ENCODE data around the gene ATP4B. TPM values are rescaled to one million over a fixed set of nuclear protein-coding genes. Genes with fewer than 3 reads are reported as not detected.

ATP4B gene
- total and polyA plus RNA-seq, 2 experiments from 2014 or later, result 16.2 to 30.8 TPM

- no peak overlapping the region for H3K27ac ChIP-seq
- WGBS (ENCODE audit: low lambda C conversion rate, missing lambda C conversion rate), result 95% methylated on average over 16 of the region's 16 CpGs
- H2AFZ ChIP-seq, result no peak overlapping the region
- no peaks in the 10 kb centered on the region for H4K20me1 ChIP-seq (ENCODE audit: insufficient read depth, poor library complexity, severe bottlenecking)
- H3K27me3 ChIP-seq, result no peaks in the 10 kb centered on the region
- no peak overlapping the region for H3K4me3 ChIP-seq
- no peak for DNase-seq (ENCODE audit: low spot score)
- no peaks in the 10 kb centered on the region for H3K9me2 ChIP-seq (replicated peaks; ENCODE audit: insufficient read depth)
- no peak overlapping the region for H3K4me2 ChIP-seq
- H3K79me2 ChIP-seq, result no peaks in the 10 kb centered on the region
- H3K36me3 ChIP-seq (replicated peaks; ENCODE audit: insufficient read depth, low read depth), result no peaks in the 10 kb centered on the region
- TF ChIP-seq EZH2 (IDR thresholded peaks at IDR 0.05; ENCODE audit: borderline replicate concordance), result no peak
- no peak for TF ChIP-seq EZH2phosphoT487 (IDR thresholded peaks at IDR 0.05; ENCODE audit: low read depth, severe bottlenecking, unreplicated experiment)
- TF ChIP-seq CTCF (IDR thresholded peaks at IDR 0.05; ENCODE audit: poor library complexity), result no peak
- H3K9me3 ChIP-seq (ENCODE audit: low read depth), result no peaks in the 10 kb centered on the region
- H3K4me1 ChIP-seq (ENCODE audit: insufficient read depth), result no peaks in the 10 kb centered on the region
Observed at GRCh38 chr13:113650731-113651148, 7.3 kb downstream of the ATP4B start.

GRCh38 chr13:113650275-113650674, 7.7 kb downstream of the ATP4B start:
- Histone ChIP-seq H3K27me3 (no peaks in the 10 kb centered on the region), H3K4me3 (no peak overlapping the region), H3K9me3 (ENCODE audit: low read depth) (no peaks in the 10 kb centered on the region), H4K20me1 (ENCODE audit: insufficient read depth, poor library complexity, severe bottlenecking) (no peaks in the 10 kb centered on the region), H3K9me2 (replicated peaks; ENCODE audit: insufficient read depth) (no peaks in the 10 kb centered on the region), H3K36me3 (replicated peaks; ENCODE audit: insufficient read depth, low read depth) (no peaks in the 10 kb centered on the region), H3K4me2 (no peak overlapping the region), H3K27ac (no peak overlapping the region), H3K79me2 (no peaks in the 10 kb centered on the region), H3K4me1 (ENCODE audit: insufficient read depth) (no peaks in the 10 kb centered on the region), H2AFZ (no peak overlapping the region)
- TF ChIP-seq CTCF (IDR thresholded peaks at IDR 0.05; ENCODE audit: poor library complexity), result no peak
- TF ChIP-seq EZH2 (IDR thresholded peaks at IDR 0.05; ENCODE audit: borderline replicate concordance), result no peak
- TF ChIP-seq EZH2phosphoT487 (IDR thresholded peaks at IDR 0.05; ENCODE audit: low read depth, severe bottlenecking, unreplicated experiment), result no peak
- no peak for DNase-seq (ENCODE audit: low spot score)
- WGBS (ENCODE audit: low lambda C conversion rate, missing lambda C conversion rate), result 93% methylated on average over 15 of the region's 15 CpGs

- no peak for TF ChIP-seq EZH2phosphoT487 (IDR thresholded peaks at IDR 0.05; ENCODE audit: low read depth, severe bottlenecking, unreplicated experiment)
- no peak for TF ChIP-seq EZH2 (IDR thresholded peaks at IDR 0.05; ENCODE audit: borderline replicate concordance)
- no peak for TF ChIP-seq CTCF (IDR thresholded peaks at IDR 0.05; ENCODE audit: poor library complexity)
- Histone ChIP-seq H2AFZ (no peak overlapping the region), H3K36me3 (replicated peaks; ENCODE audit: insufficient read depth, low read depth) (no peaks in the 10 kb centered on the region), H3K4me1 (ENCODE audit: insufficient read depth) (no peaks in the 10 kb centered on the region), H3K27ac (no peak overlapping the region), H3K4me2 (no peak overlapping the region), H3K27me3 (no peaks in the 10 kb centered on the region), H3K4me3 (no peak overlapping the region), H3K79me2 (no peaks in the 10 kb centered on the region), H3K9me2 (replicated peaks; ENCODE audit: insufficient read depth) (no peaks in the 10 kb centered on the region), H4K20me1 (ENCODE audit: insufficient read depth, poor library complexity, severe bottlenecking) (no peaks in the 10 kb centered on the region), H3K9me3 (ENCODE audit: low read depth) (no peaks in the 10 kb centered on the region)
- 95% methylated on average over 17 of the region's 17 CpGs for WGBS (ENCODE audit: low lambda C conversion rate, missing lambda C conversion rate)
- no peak for DNase-seq (ENCODE audit: low spot score)
Observed at GRCh38 chr13:113649212-113649611, 8.8 kb downstream of the ATP4B start.

GRCh38 chr13:113648216-113648610, 9.8 kb downstream of the ATP4B start:
- Histone ChIP-seq H3K4me3 (no peak overlapping the region), H4K20me1 (ENCODE audit: insufficient read depth, poor library complexity, severe bottlenecking) (no peaks in the 10 kb centered on the region)

More at GRCh38 chr13:113648216-113648610, 9.8 kb downstream of the ATP4B start:
- no peaks in the 10 kb centered on the region for H3K9me3 ChIP-seq (ENCODE audit: low read depth)
- no peaks in the 10 kb centered on the region for H3K9me2 ChIP-seq (replicated peaks; ENCODE audit: insufficient read depth)
- TF ChIP-seq EZH2phosphoT487 (IDR thresholded peaks at IDR 0.05; ENCODE audit: low read depth, severe bottlenecking, unreplicated experiment) (no peak), EZH2 (IDR thresholded peaks at IDR 0.05; ENCODE audit: borderline replicate concordance) (no peak), CTCF (IDR thresholded peaks at IDR 0.05; ENCODE audit: poor library complexity) (no peak)
- H3K27ac ChIP-seq, result no peak overlapping the region
- WGBS (ENCODE audit: low lambda C conversion rate, missing lambda C conversion rate), result 98% methylated on average over 13 of the region's 13 CpGs
- no peak for DNase-seq (ENCODE audit: low spot score)
- H3K4me2 ChIP-seq, result no peak overlapping the region
- H3K36me3 ChIP-seq (replicated peaks; ENCODE audit: insufficient read depth, low read depth), result no peaks in the 10 kb centered on the region
- no peaks in the 10 kb centered on the region for H3K79me2 ChIP-seq
- no peak overlapping the region for H2AFZ ChIP-seq
- H3K27me3 ChIP-seq, result no peaks in the 10 kb centered on the region
- no peaks in the 10 kb centered on the region for H3K4me1 ChIP-seq (ENCODE audit: insufficient read depth)
